Thymus (tissue), 11 donors: ENCODE measurements around the gene ARHGAP6. TPM values are rescaled to one million over a fixed set of nuclear protein-coding genes. Genes with fewer than 3 reads are reported as not detected.

Source experiments
- DNase-seq, 9 donors: peaks; one replicate each; pipeline ENCODE4 v3.0.0-alpha.2; 2013; ENCODE audit warnings: low spot score in 9 of 9, low read depth in 6 of 9, missing footprints in 1 of 9
- H3K27ac ChIP-seq, 2 donors: one replicate each; pipeline ENCODE4 v1.5.1; 2013; ENCODE audit warnings: control low read depth in 1 of 2, low read depth in 1 of 2, low read length in 1 of 2, mild to moderate bottlenecking in 1 of 2, moderate library complexity in 1 of 2
- H3K27me3 ChIP-seq, 2 donors: one replicate each; pipeline ENCODE4 v1.5.1; 2013; ENCODE audit warnings: low read length in 1 of 2; ENCODE audit not compliant: control insufficient read depth in 2 of 2, insufficient read depth in 1 of 2
- H3K36me3 ChIP-seq, 2 donors: one replicate each; pipeline ENCODE4 v1.5.1; 2013; ENCODE audit warnings: low read length in 1 of 2, mild to moderate bottlenecking in 1 of 2, moderate library complexity in 1 of 2; ENCODE audit not compliant: control insufficient read depth in 2 of 2, insufficient read depth in 2 of 2
- H3K4me1 ChIP-seq, 2 donors: one replicate each; pipeline ENCODE4 v1.5.1; 2013; ENCODE audit warnings: low read length in 2 of 2; ENCODE audit not compliant: control insufficient read depth in 2 of 2, insufficient read depth in 2 of 2
- H3K4me3 ChIP-seq, 2 donors: one replicate each; pipeline ENCODE4 v1.5.1; 2013; ENCODE audit warnings: low read length in 2 of 2, control low read depth in 1 of 2, mild to moderate bottlenecking in 1 of 2
- H3K9me3 ChIP-seq, 2 donors: one replicate each; pipeline ENCODE4 v1.5.1; 2013; ENCODE audit warnings: low read length in 1 of 2, mild to moderate bottlenecking in 1 of 2; ENCODE audit not compliant: control insufficient read depth in 2 of 2, insufficient read depth in 1 of 2
- WGBS: extraction: QIAGEN DNeasy Blood & Tissue Kit; methylation state at CpG from one replicate; pipeline ENCODE4 v1.1.7; 2013; 5-methylcytosine and 5-hydroxymethylcytosine counted together
- polyA plus RNA-seq: library from polyadenylated mRNA; stranded (reverse); fragments of 200-250 nt; gene quantifications from one replicate; pipeline ENCODE4 v1.2.3, GENCODE V29; 2013
- total RNA-seq: library from RNA; stranded (reverse); fragments of 120-200 nt; gene quantifications from one replicate; pipeline ENCODE4 v1.2.4, GENCODE V29; 2013
- donor health status: healthy.

ARHGAP6 gene
- total and polyA plus RNA-seq, 2 donors: 0.71 to 2.3 TPM

GRCh38 chrX:11462648-11463047 is 203.1 kb downstream of the ARHGAP6 start:
- WGBS: 81% methylated on average over 2 of the region's 2 CpGs
- H3K36me3 ChIP-seq: no peaks in the 10 kb centered on the region
- H3K27ac ChIP-seq: no peak overlapping the region
- no peak overlapping the region for H3K4me3 ChIP-seq
- H3K27me3 ChIP-seq: no peaks in the 10 kb centered on the region
- H3K9me3 ChIP-seq: no peaks in the 10 kb centered on the region
- no peaks in the 10 kb centered on the region for H3K4me1 ChIP-seq
- no peak for DNase-seq

DNA sequence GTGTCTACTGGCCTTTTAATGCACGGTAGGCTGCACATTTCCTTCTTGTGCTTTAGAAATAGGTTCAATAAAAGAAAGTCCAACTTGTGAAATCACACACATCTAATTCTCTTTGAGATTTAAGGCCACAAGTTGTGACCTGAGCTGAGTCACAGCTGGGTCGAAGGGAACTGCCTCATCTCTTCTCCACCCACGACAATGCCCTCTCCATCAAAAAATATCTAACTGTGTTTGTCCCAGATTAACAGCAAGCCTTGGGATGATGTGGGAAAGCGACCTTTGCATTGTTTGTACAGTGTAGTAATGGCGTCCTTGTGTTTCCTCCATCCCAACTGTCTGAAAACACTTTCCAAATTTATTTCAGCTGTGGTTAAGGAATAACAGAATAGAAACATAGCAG is 203.6 kb downstream of the ARHGAP6 start:
- DNase-seq: no peak
- H3K27me3 ChIP-seq: no peaks in the 10 kb centered on the region
- H3K4me1 ChIP-seq: no peaks in the 10 kb centered on the region
- H3K9me3 ChIP-seq: no peaks in the 10 kb centered on the region
- no peak overlapping the region for H3K4me3 ChIP-seq
- WGBS: 78% methylated on average over 5 of the region's 5 CpGs
- H3K27ac ChIP-seq: no peak overlapping the region
- no peaks in the 10 kb centered on the region for H3K36me3 ChIP-seq

DNA sequence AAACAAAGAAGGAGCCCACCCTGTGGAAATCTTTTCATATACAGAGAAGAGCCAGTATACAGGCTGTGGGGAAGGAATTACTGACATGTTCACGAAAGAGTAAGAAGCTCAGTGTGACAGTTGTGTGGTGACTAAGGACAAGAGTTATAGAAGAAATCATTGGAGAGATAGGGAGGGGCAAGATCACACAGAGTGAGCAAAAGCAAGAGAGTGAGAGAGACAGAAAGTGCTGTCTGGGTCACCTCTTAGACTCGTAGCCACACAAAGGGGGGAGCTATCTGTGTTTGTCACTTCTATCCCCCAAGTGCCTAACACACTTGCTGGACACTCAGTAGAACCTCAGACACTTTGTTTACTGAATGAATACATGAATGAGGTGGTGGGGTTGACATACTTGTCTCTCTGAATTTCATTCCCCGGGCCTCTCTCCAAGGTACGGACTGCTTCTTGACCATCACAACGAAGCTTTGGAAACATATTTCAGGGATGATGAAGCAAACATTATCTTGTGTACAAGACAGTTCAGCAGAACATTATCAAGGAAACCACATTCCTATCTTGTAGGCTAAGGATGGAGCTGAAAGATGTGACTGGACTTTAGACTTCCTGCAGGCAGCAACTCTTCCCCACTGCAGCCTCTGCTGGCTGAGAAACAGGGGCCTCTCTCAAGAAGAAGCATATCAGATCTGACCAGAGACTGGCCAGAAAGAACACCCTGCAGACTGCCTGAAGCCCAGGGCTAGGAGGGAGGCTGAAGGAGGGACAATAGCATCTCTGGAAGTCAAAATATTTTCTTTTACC is 204.3 kb downstream of the ARHGAP6 start:
- WGBS: 82% methylated on average over 5 of the region's 5 CpGs
- H3K27me3 ChIP-seq: no peaks in the 10 kb centered on the region
- no peaks in the 10 kb centered on the region for H3K9me3 ChIP-seq
- no peak overlapping the region for H3K4me3 ChIP-seq
- no peak overlapping the region for H3K27ac ChIP-seq
- no peak for DNase-seq
- no peaks in the 10 kb centered on the region for H3K36me3 ChIP-seq
- no peaks in the 10 kb centered on the region for H3K4me1 ChIP-seq

GRCh38 chrX:11460347-11460746 is 205.4 kb downstream of the ARHGAP6 start:
- H3K27ac ChIP-seq: no peak overlapping the region
- no peaks in the 10 kb centered on the region for H3K36me3 ChIP-seq
- no peaks in the 10 kb centered on the region for H3K27me3 ChIP-seq
- no peak overlapping the region for H3K4me3 ChIP-seq
- DNase-seq: no peak
- WGBS: 90% methylated on average over 2 of the region's 2 CpGs
- no peaks in the 10 kb centered on the region for H3K9me3 ChIP-seq
- H3K4me1 ChIP-seq: no peaks in the 10 kb centered on the region

DNA sequence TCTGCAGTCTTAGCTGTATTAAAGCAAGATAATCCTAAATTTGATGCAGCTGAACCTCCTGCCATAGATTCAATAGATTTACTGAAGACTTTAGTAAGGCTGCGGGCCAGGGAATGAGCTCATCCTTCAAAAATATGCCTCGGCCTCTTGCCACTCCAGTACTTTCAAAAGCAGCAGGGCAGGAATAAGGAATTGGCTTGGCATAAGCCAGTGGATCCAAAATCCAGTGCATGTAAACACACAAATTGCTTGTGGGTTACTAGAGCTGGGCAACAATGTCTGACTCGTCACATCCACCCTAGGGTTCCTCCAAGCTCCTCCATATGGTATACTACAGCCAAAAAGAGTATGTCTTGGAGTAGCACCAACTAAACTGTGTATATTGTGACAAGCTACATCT is 207.6 kb downstream of the ARHGAP6 start:
- no peak overlapping the region for H3K27ac ChIP-seq
- no peaks in the 10 kb centered on the region for H3K27me3 ChIP-seq
- no peak overlapping the region for H3K4me3 ChIP-seq
- H3K4me1 ChIP-seq: no peaks in the 10 kb centered on the region
- H3K36me3 ChIP-seq: no peaks in the 10 kb centered on the region
- H3K9me3 ChIP-seq: no peaks in the 10 kb centered on the region
- DNase-seq: no peak
- WGBS: 96% methylated on average over 3 of the region's 3 CpGs

- H3K27ac ChIP-seq: no peak overlapping the region
- DNase-seq: no peak
- H3K36me3 ChIP-seq: no peaks in the 10 kb centered on the region
- H3K4me1 ChIP-seq: no peaks in the 10 kb centered on the region
- H3K4me3 ChIP-seq: no peak overlapping the region
- H3K27me3 ChIP-seq: no peaks in the 10 kb centered on the region
- no peaks in the 10 kb centered on the region for H3K9me3 ChIP-seq
- WGBS: 88% methylated on average over 5 of the region's 5 CpGs
Measured at GRCh38 chrX:11451151-11451550, 214.6 kb downstream of the ARHGAP6 start.

GRCh38 chrX:11450354-11450753 is 215.4 kb downstream of the ARHGAP6 start:
- Histone ChIP-seq H3K27me3 (no peaks in the 10 kb centered on the region), H3K4me3 (no peak overlapping the region), H3K9me3 (no peaks in the 10 kb centered on the region), H3K27ac (no peak overlapping the region), H3K4me1 (no peaks in the 10 kb centered on the region), H3K36me3 (no peaks in the 10 kb centered on the region)
- no peak for DNase-seq
- 95% methylated on average over 8 of the region's 8 CpGs for WGBS

DNA sequence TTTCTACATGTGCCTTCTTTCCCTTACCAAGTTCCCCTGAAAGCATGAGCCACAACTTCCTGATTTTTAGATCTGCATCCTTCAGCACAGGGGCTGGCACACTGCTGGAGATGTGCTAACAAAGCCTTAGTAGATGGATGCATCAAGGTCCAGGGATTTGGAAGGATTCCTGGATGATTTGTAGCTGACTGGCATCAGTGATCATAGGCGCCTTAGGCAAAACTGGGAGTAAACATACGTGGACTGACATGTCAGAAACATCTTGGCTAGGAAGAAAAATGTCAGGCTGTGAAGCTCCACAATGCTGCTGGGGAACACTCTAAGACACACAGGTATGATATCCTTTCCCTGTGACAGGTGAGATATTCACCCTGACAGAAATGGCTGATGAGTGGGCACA is 216.1 kb downstream of the ARHGAP6 start:
- DNase-seq: no peak
- Histone ChIP-seq H3K36me3 (no peaks in the 10 kb centered on the region), H3K4me1 (no peaks in the 10 kb centered on the region), H3K27ac (peak overlapping the region in 1 of 2 donors; percentile 5), H3K27me3 (no peaks in the 10 kb centered on the region), H3K9me3 (no peaks in the 10 kb centered on the region), H3K4me3 (no peak overlapping the region)
- 88% methylated on average over 2 of the region's 2 CpGs for WGBS

GRCh38 chrX:11447418-11447817 is 218.3 kb downstream of the ARHGAP6 start:
- H3K4me3 ChIP-seq: no peak overlapping the region
- H3K27me3 ChIP-seq: no peaks in the 10 kb centered on the region
- no peak overlapping the region for H3K27ac ChIP-seq
- DNase-seq: no peak
- H3K9me3 ChIP-seq: no peaks in the 10 kb centered on the region
- no peaks in the 10 kb centered on the region for H3K4me1 ChIP-seq
- WGBS: 97% methylated on average over 1 of the region's 1 CpG
- H3K36me3 ChIP-seq: no peaks in the 10 kb centered on the region
